Mesenchymal stem cell (in vitro differentiated cells and primary cell): ENCODE measurements around the gene KCTD5.
A peak's percentile ranks its signal among the peaks of the same experiment; 100 is the strongest.

Experiments used
- DNase-seq: peaks from one replicate; pipeline ENCODE4 v3.0.0-alpha.2; 2013
- H2AFZ ChIP-seq: one replicate; pipeline ENCODE4 v1.6.1; 2013; ENCODE audit warnings: low read depth, mild to moderate bottlenecking, control low read depth, inconsistent platforms, low read length, moderate library complexity
- H2AK5ac ChIP-seq: 2 replicates; pipeline ENCODE4 v1.6.1; 2013; ENCODE audit warnings: low read length, moderate library complexity, mild to moderate bottlenecking, inconsistent platforms; ENCODE audit not compliant: severe bottlenecking
- H2BK120ac ChIP-seq: one replicate; pipeline ENCODE4 v1.6.1; 2013; ENCODE audit warnings: low read depth, mild to moderate bottlenecking, inconsistent platforms, low read length, moderate library complexity
- H2BK12ac ChIP-seq, 2 experiments: one replicate each; pipeline ENCODE4 v1.6.1; 2013; ENCODE audit warnings: inconsistent platforms in 2 of 2, low read length in 2 of 2, mild to moderate bottlenecking in 2 of 2, moderate library complexity in 2 of 2, control low read depth in 1 of 2
- H2BK15ac ChIP-seq: one replicate; pipeline ENCODE4 v1.6.1; 2013; ENCODE audit warnings: mild to moderate bottlenecking, low read depth, inconsistent platforms; ENCODE audit not compliant: poor library complexity, severe bottlenecking
- H2BK5ac ChIP-seq: 2 replicates; pipeline ENCODE4 v1.6.1; 2013; ENCODE audit warnings: low read depth, mild to moderate bottlenecking, low read length, control low read depth, inconsistent platforms; ENCODE audit not compliant: poor library complexity, severe bottlenecking
- H3K14ac ChIP-seq, 2 experiments: one replicate each; pipeline ENCODE4 v1.6.1; 2013; ENCODE audit warnings: inconsistent platforms in 2 of 2, low read length in 2 of 2, control low read depth in 1 of 2, mild to moderate bottlenecking in 1 of 2, moderate library complexity in 1 of 2
- H3K18ac ChIP-seq, 2 experiments: one replicate each; pipeline ENCODE4 v1.6.1; 2013; ENCODE audit warnings: inconsistent platforms in 2 of 2, low read length in 2 of 2, control low read depth in 1 of 2, low read depth in 1 of 2, mild to moderate bottlenecking in 1 of 2
- H3K23ac ChIP-seq, 2 experiments: one replicate each; pipeline ENCODE4 v1.6.1; 2013; ENCODE audit warnings: inconsistent platforms in 2 of 2, low read length in 2 of 2, mild to moderate bottlenecking in 2 of 2, moderate library complexity in 2 of 2, control low read depth in 1 of 2
- H3K27ac ChIP-seq: 2 replicates; pipeline ENCODE4 v1.5.1; 2013; ENCODE audit warnings: mild to moderate bottlenecking, moderate library complexity, low read length, control low read depth, inconsistent platforms; ENCODE audit not compliant: poor library complexity, severe bottlenecking
- H3K27me3 ChIP-seq, 2 experiments: 2 replicates each; pipeline versions ENCODE4 v1.6.1 to v1.7.0; 2013; ENCODE audit warnings: low read length in 2 of 2, mild to moderate bottlenecking in 2 of 2, moderate library complexity in 2 of 2, control low read depth in 1 of 2, inconsistent platforms in 1 of 2; ENCODE audit not compliant: control insufficient read depth in 1 of 2, insufficient read depth in 1 of 2
- H3K36me3 ChIP-seq, 2 experiments: 2 replicates each; pipeline versions ENCODE4 v1.6.1 to v1.7.0; 2013; ENCODE audit warnings: low read length in 2 of 2, control low read depth in 1 of 2, inconsistent platforms in 1 of 2, low read depth in 1 of 2, mild to moderate bottlenecking in 1 of 2; ENCODE audit not compliant: insufficient read depth in 2 of 2, control insufficient read depth in 1 of 2
- H3K4ac ChIP-seq, 2 experiments: one replicate each; pipeline ENCODE4 v1.6.1; 2013; ENCODE audit warnings: inconsistent platforms in 2 of 2, low read length in 2 of 2, mild to moderate bottlenecking in 2 of 2, moderate library complexity in 2 of 2, control low read depth in 1 of 2, low read depth in 1 of 2
- H3K4me1 ChIP-seq: 2 replicates; pipeline ENCODE4 v1.6.1; 2013; ENCODE audit warnings: low read depth, low read length, control low read depth; ENCODE audit not compliant: control insufficient read depth, insufficient read depth
- H3K4me2 ChIP-seq: 2 replicates; pipeline ENCODE4 v1.6.1; 2013; ENCODE audit warnings: low read length, mild to moderate bottlenecking, inconsistent platforms; ENCODE audit not compliant: poor library complexity, severe bottlenecking
- H3K4me3 ChIP-seq, 2 experiments: 2 replicates each; pipeline versions ENCODE4 v1.5.1 to v1.7.0; 2013; ENCODE audit warnings: low read length in 2 of 2, mild to moderate bottlenecking in 2 of 2, control low read depth in 1 of 2, low read depth in 1 of 2; ENCODE audit not compliant: insufficient read depth in 1 of 2
- H3K79me1 ChIP-seq: replicated peaks from 2 replicates; pipeline ENCODE4 v1.6.1; 2013; ENCODE audit warnings: mild to moderate bottlenecking, control low read depth, low read length, inconsistent platforms; ENCODE audit not compliant: poor library complexity, severe bottlenecking
- H3K9ac ChIP-seq: 2 replicates; pipeline ENCODE4 v1.7.0; 2013; ENCODE audit warnings: mild to moderate bottlenecking, low read length, moderate library complexity
- H3K9me3 ChIP-seq: 2 replicates; pipeline ENCODE4 v1.7.0; 2013; ENCODE audit warnings: mild to moderate bottlenecking, low read length; ENCODE audit not compliant: control insufficient read depth
- H4K8ac ChIP-seq: one replicate; pipeline ENCODE4 v1.6.1; 2013; ENCODE audit warnings: inconsistent platforms, mild to moderate bottlenecking, low read length, moderate library complexity
- H4K91ac ChIP-seq: one replicate; pipeline ENCODE4 v1.6.1; 2013; ENCODE audit warnings: mild to moderate bottlenecking, low read length, inconsistent platforms
- WGBS: methylation state at CpG from one replicate; pipeline ENCODE4 v1.1.7; 2013; ENCODE audit warnings: mixed read lengths; 5-methylcytosine and 5-hydroxymethylcytosine counted together

The KCTD5 gene

DNA sequence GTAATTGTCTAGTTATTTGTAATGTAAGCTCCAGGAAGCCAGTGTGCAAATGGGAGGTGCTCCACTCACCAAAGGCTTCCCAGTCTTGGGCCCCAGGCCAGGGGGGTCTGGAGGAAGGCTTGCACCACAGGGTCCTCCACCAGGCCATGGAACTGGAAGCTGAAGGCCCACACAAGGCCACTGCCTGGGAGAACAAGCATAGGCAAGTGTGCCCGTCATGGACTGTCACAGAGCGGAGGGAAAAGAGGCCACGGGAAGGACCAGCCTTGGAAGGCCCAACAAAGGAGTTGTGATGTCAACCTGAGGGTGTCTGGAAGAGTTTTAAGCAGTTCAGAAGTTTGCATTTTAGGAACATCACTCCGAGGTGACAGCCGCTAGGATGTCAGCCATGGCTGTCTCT, 67.2 kb downstream of the KCTD5 start:
- 98% methylated on average over 5 of the region's 5 CpGs for WGBS
- no peak overlapping the region for H3K27ac ChIP-seq
- no peak overlapping the region for H3K23ac ChIP-seq
- H3K14ac ChIP-seq = no peak overlapping the region
- no peak overlapping the region for H3K9ac ChIP-seq
- no peak overlapping the region for H3K4me3 ChIP-seq
- H3K9me3 ChIP-seq = no peaks in the 10 kb centered on the region
- H3K4me1 ChIP-seq = peaks cover 11% of the 10 kb centered on the region
- no peak overlapping the region for H4K8ac ChIP-seq
- peaks cover 11% of the 10 kb centered on the region for H3K79me1 ChIP-seq
- no peak for DNase-seq
- H2AFZ ChIP-seq = no peak overlapping the region
- H3K4me2 ChIP-seq = no peak overlapping the region
- H2BK120ac ChIP-seq = no peak overlapping the region
- peaks cover 0 to 4% of the 10 kb centered on the region in 2 experiments for H3K27me3 ChIP-seq
- no peak overlapping the region for H4K91ac ChIP-seq
- no peak overlapping the region for H3K18ac ChIP-seq
- no peak overlapping the region for H2BK5ac ChIP-seq
- H2BK15ac ChIP-seq = no peak overlapping the region
- H2AK5ac ChIP-seq = no peak overlapping the region
- peaks cover 5 to 7% of the 10 kb centered on the region in 2 experiments for H3K36me3 ChIP-seq
- H3K4ac ChIP-seq = no peak overlapping the region
- H2BK12ac ChIP-seq = no peak overlapping the region

DNA sequence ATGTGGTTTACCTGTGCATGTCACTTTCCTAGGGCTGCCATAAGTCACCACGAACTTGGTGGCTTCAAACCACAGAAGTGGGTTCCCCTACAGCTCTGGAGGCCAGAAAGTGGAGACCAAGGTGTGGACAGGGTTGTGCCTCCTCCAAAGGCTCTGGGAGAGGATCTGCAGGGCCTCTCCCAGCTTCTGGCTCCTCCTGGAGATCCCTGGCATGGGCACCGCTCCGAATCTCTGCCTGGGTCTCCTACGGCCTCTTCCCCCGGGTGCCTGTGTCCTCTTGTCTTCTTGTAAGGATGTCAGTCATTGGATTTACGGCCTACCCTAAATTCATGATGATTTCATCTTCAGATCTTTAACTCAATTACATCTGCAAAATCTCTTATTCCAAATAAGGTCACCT, 67.6 kb downstream of the KCTD5 start:
- no peak overlapping the region for H2AFZ ChIP-seq
- H2BK15ac ChIP-seq = no peak overlapping the region
- H3K36me3 ChIP-seq = peaks cover 5 to 7% of the 10 kb centered on the region in 2 experiments
- H3K14ac ChIP-seq = no peak overlapping the region
- H3K18ac ChIP-seq = no peak overlapping the region
- no peak for DNase-seq
- H3K27me3 ChIP-seq = peaks cover 0 to 4% of the 10 kb centered on the region in 2 experiments
- H2BK12ac ChIP-seq = no peak overlapping the region
- no peak overlapping the region for H4K8ac ChIP-seq
- peaks cover 11% of the 10 kb centered on the region for H3K4me1 ChIP-seq
- H3K4me3 ChIP-seq = no peak overlapping the region
- no peak overlapping the region for H3K27ac ChIP-seq
- H3K4ac ChIP-seq = no peak overlapping the region
- H3K9ac ChIP-seq = no peak overlapping the region
- H3K9me3 ChIP-seq = no peaks in the 10 kb centered on the region
- H4K91ac ChIP-seq = no peak overlapping the region
- no peak overlapping the region for H2BK120ac ChIP-seq
- no peak overlapping the region for H2AK5ac ChIP-seq
- H3K23ac ChIP-seq = no peak overlapping the region
- H3K79me1 ChIP-seq = peaks cover 11% of the 10 kb centered on the region
- 92% methylated on average over 5 of the region's 6 CpGs for WGBS
- no peak overlapping the region for H2BK5ac ChIP-seq
- no peak overlapping the region for H3K4me2 ChIP-seq

DNA sequence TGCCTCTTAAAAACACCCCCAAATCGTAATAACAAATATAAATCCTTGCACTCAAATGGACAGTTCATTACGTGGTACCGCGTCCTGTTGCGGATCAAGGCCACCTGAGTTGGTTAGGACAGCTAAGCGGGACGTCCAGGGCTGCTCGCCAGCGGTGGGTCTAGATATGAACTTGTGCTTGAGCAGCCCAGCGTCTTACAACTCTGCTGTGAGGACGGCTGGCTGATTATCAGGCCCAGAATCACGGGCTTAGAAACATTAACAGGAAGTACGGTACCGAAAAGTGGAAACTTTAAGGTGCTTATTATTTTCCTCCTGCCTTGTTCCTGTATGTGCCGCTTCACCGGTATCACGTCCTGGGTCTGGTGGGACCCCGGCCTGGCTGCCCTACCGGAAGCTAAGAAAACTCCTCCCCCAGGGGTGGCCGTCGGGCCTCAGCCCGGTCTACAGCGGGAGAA, 69.3 kb downstream of the KCTD5 start:
- Histone ChIP-seq H3K27me3 (no peaks in the 10 kb centered on the region), H3K4me3 (peak overlapping the region; percentile 90), H2BK12ac (no peak overlapping the region), H3K4me2 (peak overlapping the region; percentile 70), H4K8ac (peak overlapping the region; percentile 100), H2AK5ac (peak overlapping the region; percentile 93), H3K79me1 (peaks cover 11% of the 10 kb centered on the region), H2BK5ac (peak overlapping the region; percentile 10), H2BK15ac (no peak overlapping the region), H3K4ac (peak overlapping the region; percentile 96), H3K18ac (peak overlapping the region; percentile 73 to 93), H4K91ac (peak overlapping the region; percentile 95), H2AFZ (peak overlapping the region; percentile 67), H3K14ac (no peak overlapping the region), H2BK120ac (peak overlapping the region; percentile 97), H3K36me3 (peaks cover 8 to 13% of the 10 kb centered on the region in 2 experiments), H3K27ac (peak overlapping the region; percentile 100), H3K9me3 (no peaks in the 10 kb centered on the region), H3K9ac (peak overlapping the region; percentile 98), H3K4me1 (peaks cover 15% of the 10 kb centered on the region), H3K23ac (peak overlapping the region; percentile 14 to 23)
- 57% methylated on average over 23 of the region's 23 CpGs for WGBS
- DNase-seq = no peak

DNA sequence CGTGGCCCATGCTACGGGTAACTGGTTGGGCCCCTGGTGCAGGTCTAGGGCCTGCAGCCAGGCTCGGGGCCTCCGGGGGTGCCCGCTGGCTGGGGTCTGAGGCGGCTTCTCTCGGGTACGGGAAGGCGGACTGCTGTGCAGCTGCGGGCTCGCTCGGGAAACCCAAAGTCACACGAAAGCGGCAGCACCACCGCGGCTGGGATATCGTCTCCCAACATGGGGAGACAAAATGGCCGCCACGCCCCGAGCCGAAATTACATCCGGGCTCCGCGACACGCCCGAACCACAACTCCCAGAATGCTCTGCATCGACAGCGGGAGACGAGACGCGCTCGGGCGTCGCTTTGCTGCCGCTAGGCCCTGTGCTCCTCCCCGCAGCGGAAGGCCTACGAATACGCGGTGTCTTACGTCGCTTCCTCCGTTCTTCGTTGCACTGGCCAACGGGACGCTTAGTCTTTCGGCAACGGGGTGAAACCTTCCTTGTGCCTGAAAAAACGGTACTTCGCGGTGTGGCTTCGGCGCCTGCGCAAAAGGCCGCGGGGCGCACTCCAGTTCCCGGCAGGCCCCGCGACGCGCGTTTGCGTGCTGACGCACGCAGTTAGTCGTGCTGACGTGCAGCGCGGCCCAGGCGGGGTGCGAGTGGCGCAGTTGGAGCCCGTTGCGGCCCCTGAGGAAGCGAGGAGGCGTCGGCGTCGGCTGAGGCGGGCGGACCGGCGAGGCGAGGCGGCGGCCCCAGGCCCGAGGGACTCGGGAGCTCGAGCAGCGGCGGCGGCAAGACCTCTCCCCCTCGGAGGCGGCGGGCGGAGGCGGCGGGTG, 69.9 kb downstream of the KCTD5 start, which contains the start of gene SRRM2:
SRRM2 (plus strand) TSS at position 604 of the 815 bp plus-strand sequence. CDS start 3,727 bp downstream, outside the sequence.
- H3K9ac ChIP-seq = peak within 1 kb of the TSS; percentile 98
- H3K14ac ChIP-seq = peak within 1 kb of the TSS in 1 of 2 experiments; percentile 99
- peak within 1 kb of the TSS; percentile 100 for H3K27ac ChIP-seq
- peaks cover 14 to 15% of the 10 kb centered on the region in 2 experiments for H3K36me3 ChIP-seq
- H3K23ac ChIP-seq = peak within 1 kb of the TSS; percentile 23 to 75
- H2BK12ac ChIP-seq = peak within 1 kb of the TSS; percentile 92 to 96
- H2BK120ac ChIP-seq = peak within 1 kb of the TSS; percentile 97
- under 1% methylated on average over 66 of the region's 99 CpGs for WGBS
- peak within 1 kb of the TSS; percentile 99 for H2BK5ac ChIP-seq
- peak within 1 kb of the TSS; percentile 100 for H3K18ac ChIP-seq
- peak within 1 kb of the TSS; percentile 67 for H2AFZ ChIP-seq
- DNase-seq = peak; percentile 96
- peak within 1 kb of the TSS; percentile 70 for H3K4me2 ChIP-seq
- peaks cover 16% of the 10 kb centered on the region for H3K4me1 ChIP-seq
- no peaks in the 10 kb centered on the region for H3K9me3 ChIP-seq
- H4K91ac ChIP-seq = peak within 1 kb of the TSS; percentile 100
- peak within 1 kb of the TSS; percentile 93 for H2AK5ac ChIP-seq
- H4K8ac ChIP-seq = peak within 1 kb of the TSS; percentile 100
- H2BK15ac ChIP-seq = peak within 1 kb of the TSS; percentile 88
- no peaks in the 10 kb centered on the region for H3K27me3 ChIP-seq
- peaks cover 11% of the 10 kb centered on the region for H3K79me1 ChIP-seq
- H3K4ac ChIP-seq = peak within 1 kb of the TSS; percentile 96 to 98
- peak within 1 kb of the TSS; percentile 90 for H3K4me3 ChIP-seq
